ENCODE measurements around the gene AMN1. TPM values are rescaled to one million over a fixed set of nuclear protein-coding genes. Genes with fewer than 3 reads are reported as not detected.

Gene AMN1
- total and polyA plus RNA-seq, 2 of the 13 experiments (the other 11 are each of a cell fraction or from before 2014, with no cell fraction given), result 7.5 to 26.5 TPM

DNA sequence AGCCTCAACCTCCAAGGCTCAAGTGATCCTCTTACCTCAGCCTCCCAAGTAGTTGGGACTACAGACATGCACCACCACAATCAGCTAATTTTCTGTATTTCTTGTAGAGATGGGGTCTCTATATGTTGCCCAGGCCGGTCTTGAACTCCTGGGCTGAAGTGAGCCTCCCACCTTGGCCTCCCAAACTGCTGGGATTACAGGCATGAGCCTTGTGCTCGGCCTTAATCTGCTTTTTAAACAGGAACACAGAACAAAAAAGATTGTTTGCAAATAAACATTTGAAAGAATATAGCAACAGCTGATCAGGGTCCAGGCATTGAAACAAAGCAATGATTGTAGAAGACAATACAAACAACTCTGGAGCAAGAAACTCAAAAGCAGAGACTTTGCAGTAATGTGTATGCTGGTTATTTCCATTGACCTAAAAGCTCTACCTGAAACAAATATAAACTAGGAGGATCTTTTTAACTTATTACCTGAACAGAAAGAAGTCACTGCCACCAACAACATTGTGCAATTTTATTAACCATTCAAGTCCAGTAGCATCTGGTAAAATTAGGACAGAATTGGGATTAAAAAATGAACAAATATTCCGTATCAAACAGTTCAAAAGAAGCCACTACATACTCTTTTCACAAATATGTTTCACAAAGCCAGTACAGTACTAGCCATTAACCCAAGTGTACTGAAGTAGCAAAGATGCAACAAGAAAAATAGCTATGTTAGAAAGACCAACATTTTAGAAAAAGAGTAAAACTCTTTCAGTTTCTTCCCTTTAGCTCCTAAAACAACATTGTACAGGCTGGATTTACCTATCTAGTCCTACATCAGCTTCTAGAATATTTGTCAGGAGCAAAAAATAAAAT is 14.2 kb downstream of the AMN1 start (continued):
- TF ChIP-seq ZMYM4 (CRISPR knock-in tag; IDR thresholded peaks at IDR 0.05) (no peak), ZFP90 (CRISPR knock-in tag; IDR thresholded peaks at IDR 0.05; ENCODE audit: borderline replicate concordance) (no peak), TFAP4 (IDR thresholded peaks at IDR 0.05; ENCODE audit: borderline replicate concordance, low read depth) (peak; percentile 84), ZBTB38 (CRISPR knock-in tag; IDR thresholded peaks at IDR 0.05) (no peak), ZSCAN31 (CRISPR knock-in tag; IDR thresholded peaks at IDR 0.05; ENCODE audit: low read depth) (no peak), GATAD2A (CRISPR knock-in tag; IDR thresholded peaks at IDR 0.05) (peak; percentile 68), SMARCC2 (IDR thresholded peaks at IDR 0.05) (no peak), SOX5 (CRISPR knock-in tag; IDR thresholded peaks at IDR 0.05; ENCODE audit: borderline replicate concordance) (peak; percentile 95), HHEX (CRISPR knock-in tag; IDR thresholded peaks at IDR 0.05) (no peak), LBX2 (CRISPR knock-in tag; IDR thresholded peaks at IDR 0.05; ENCODE audit: borderline replicate concordance) (no peak), ZFP36L1 (CRISPR knock-in tag; IDR thresholded peaks at IDR 0.05) (no peak), KLF13 (CRISPR knock-in tag; IDR thresholded peaks at IDR 0.05) (no peak), EED (CRISPR knock-in tag; IDR thresholded peaks at IDR 0.05) (no peak), SOX6 (IDR thresholded peaks at IDR 0.05) (no peak), SOX6 (CRISPR knock-in tag; IDR thresholded peaks at IDR 0.05) (peak; percentile 94), RFXAP (CRISPR knock-in tag; IDR thresholded peaks at IDR 0.05; ENCODE audit: borderline replicate concordance) (no peak), ISX (CRISPR knock-in tag; conservative IDR thresholded peaks at IDR 0.05) (no peak)
- TF ChIP-seq, protein P1, sequence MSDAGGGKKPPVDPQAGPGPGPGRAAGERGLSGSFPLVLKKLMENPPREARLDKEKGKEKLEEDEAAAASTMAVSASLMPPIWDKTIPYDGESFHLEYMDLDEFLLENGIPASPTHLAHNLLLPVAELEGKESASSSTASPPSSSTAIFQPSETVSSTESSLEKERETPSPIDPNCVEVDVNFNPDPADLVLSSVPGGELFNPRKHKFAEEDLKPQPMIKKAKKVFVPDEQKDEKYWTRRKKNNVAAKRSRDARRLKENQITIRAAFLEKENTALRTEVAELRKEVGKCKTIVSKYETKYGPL (CRISPR knock-in tag; IDR thresholded peaks at IDR 0.05), result no peak
- TF ChIP-seq, protein P2, sequence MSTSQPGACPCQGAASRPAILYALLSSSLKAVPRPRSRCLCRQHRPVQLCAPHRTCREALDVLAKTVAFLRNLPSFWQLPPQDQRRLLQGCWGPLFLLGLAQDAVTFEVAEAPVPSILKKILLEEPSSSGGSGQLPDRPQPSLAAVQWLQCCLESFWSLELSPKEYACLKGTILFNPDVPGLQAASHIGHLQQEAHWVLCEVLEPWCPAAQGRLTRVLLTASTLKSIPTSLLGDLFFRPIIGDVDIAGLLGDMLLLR (CRISPR knock-in tag; IDR thresholded peaks at IDR 0.05), result no peak
- TF ChIP-seq, protein P3, sequence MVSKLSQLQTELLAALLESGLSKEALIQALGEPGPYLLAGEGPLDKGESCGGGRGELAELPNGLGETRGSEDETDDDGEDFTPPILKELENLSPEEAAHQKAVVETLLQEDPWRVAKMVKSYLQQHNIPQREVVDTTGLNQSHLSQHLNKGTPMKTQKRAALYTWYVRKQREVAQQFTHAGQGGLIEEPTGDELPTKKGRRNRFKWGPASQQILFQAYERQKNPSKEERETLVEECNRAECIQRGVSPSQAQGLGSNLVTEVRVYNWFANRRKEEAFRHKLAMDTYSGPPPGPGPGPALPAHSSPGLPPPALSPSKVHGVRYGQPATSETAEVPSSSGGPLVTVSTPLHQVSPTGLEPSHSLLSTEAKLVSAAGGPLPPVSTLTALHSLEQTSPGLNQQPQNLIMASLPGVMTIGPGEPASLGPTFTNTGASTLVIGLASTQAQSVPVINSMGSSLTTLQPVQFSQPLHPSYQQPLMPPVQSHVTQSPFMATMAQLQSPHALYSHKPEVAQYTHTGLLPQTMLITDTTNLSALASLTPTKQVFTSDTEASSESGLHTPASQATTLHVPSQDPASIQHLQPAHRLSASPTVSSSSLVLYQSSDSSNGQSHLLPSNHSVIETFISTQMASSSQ (IDR thresholded peaks at IDR 0.05; ENCODE audit: low read depth), result no peak
- TF ChIP-seq, protein P3 (CRISPR knock-in tag; IDR thresholded peaks at IDR 0.05; ENCODE audit: borderline replicate concordance), result no peak
- TF ChIP-seq, protein P4, sequence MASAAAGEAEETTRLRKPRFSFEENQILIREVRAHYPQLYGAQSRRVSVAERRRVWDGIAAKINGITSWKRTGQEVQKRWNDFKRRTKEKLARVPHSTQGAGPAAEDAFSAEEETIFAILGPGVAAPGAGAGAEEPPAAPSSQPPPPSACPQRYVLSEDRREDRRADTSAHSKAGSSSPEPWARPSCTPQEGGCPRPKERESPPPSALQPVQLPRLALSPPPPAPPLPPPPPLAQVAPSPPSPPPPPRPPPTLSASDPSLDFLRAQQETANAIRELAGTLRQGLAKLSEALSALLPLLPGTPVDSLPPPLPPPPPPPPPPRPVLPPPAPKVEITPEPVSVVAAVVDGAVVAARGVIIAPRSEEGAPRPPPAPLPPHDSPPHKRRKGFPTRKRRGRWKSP (CRISPR knock-in tag; IDR thresholded peaks at IDR 0.05), result no peak; the same call in 1 of the 2 replicates

Measured in HepG2 (cell line).